ENCODE results near the gene TMEM273.

The TMEM273 gene

DNA sequence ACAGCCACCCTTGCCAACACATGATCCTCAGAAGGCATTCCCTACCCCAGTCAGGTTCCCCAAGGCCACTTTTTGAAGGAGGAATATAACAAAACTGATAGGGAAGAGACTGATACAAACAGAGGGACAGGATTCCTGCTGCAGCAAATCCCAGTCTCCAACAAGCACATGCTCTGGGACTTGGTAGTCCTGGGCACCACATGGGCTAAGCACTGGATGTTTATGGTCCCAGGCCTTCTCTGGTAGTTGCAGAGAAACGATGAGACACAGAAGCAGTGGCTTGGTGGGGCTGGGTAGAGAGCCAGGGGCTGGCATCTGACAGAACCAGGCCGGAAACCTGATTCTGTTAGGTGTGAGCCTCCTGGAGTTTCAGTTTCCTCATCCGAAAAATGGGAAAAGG is 76.1 kb downstream of the TMEM273 start:
- DNase-seq = no peak

GRCh38 chr10:49111320-49111698 is 76.9 kb downstream of the TMEM273 start:
- no peak for DNase-seq

DNA sequence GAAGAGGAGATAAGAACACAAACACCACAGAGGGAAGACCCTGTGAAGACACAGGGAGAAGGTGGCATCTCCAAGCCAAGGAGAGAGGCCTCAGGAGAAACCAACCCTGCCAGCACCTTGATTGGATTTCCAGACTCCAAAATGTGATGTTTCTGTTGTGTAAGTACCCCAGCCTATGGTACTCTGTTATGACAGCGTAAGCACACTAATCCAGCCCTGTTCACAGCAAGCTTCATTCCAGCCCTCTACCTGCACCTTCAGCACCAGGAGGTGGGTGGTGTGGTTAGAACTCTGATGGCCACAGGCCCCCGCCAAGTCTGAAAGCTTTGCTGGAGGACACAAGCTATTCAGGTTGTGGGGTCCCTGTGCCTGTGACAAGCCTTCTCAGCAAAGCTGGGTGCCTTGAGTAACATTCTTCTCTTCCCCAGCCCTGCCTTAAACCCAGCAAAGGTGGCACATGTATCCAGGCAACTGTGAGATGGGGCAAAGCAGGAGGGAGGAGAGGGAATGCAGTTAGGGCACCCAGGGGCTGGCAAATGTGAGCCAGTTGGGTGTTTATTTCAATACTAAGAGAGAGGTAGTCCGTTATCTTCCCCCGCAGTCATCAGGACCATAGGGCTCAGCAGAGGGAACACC is 77.4 kb downstream of the TMEM273 start:
- no peak for DNase-seq

GRCh38 chr10:49109669-49110340 is 78.4 kb downstream of the TMEM273 start:
- DNase-seq = no peak

GRCh38 chr10:49108656-49109055 is 79.5 kb downstream of the TMEM273 start:
- no peak for DNase-seq

- DNase-seq = no peak
Measured at GRCh38 chr10:49107887-49108267, 80.3 kb downstream of the TMEM273 start.

- no peak for DNase-seq
Measured at GRCh38 chr10:49107111-49107886, 80.9 kb downstream of the TMEM273 start.

DNA sequence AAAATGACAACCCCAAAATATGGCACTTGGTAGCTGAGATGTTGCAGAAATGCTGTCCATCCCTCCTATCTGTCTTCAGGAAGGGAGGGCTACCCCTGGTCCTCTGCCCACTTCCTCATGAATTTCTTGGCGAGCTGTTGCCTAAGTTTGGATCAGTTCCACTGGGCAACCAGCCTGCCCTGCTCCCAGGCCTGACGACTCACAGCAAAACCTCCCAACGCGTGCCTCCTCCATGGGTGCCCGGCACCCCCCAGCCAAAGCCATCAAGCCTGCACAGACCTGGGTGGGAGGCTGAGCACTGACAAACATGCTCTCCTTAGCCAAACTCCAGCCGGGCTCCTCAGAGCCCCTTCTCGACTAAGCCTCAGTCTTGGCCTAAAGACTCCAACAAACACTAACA is 81.7 kb downstream of the TMEM273 start:
- DNase-seq = no peak

GRCh38 chr10:49105076-49105475 is 83.1 kb downstream of the TMEM273 start:
- DNase-seq = no peak
